KBM-7 (cell line): ENCODE measurements around the gene UGT1A5.
"Not testable (repeated sequence)": the region's sequence is repeated elsewhere in the genome, so short reads cannot be mapped to it uniquely, and the experiment has no call there.

Experiments used
- DNase-seq: peaks from one replicate; pipeline ENCODE4 v3.0.0-alpha.2; 2015
- in situ Hi-C: fragments of 300-500 bp; cut with MboI; formaldehyde crosslinking; loops from 2 replicates; pipeline ENCODE4 v1.14.3; 2020; ENCODE audit warnings: low sequenced_read_pairs, low pct_unique_long_range_greater_than_20kb, mixed read lengths

The UGT1A5 gene

DNA sequence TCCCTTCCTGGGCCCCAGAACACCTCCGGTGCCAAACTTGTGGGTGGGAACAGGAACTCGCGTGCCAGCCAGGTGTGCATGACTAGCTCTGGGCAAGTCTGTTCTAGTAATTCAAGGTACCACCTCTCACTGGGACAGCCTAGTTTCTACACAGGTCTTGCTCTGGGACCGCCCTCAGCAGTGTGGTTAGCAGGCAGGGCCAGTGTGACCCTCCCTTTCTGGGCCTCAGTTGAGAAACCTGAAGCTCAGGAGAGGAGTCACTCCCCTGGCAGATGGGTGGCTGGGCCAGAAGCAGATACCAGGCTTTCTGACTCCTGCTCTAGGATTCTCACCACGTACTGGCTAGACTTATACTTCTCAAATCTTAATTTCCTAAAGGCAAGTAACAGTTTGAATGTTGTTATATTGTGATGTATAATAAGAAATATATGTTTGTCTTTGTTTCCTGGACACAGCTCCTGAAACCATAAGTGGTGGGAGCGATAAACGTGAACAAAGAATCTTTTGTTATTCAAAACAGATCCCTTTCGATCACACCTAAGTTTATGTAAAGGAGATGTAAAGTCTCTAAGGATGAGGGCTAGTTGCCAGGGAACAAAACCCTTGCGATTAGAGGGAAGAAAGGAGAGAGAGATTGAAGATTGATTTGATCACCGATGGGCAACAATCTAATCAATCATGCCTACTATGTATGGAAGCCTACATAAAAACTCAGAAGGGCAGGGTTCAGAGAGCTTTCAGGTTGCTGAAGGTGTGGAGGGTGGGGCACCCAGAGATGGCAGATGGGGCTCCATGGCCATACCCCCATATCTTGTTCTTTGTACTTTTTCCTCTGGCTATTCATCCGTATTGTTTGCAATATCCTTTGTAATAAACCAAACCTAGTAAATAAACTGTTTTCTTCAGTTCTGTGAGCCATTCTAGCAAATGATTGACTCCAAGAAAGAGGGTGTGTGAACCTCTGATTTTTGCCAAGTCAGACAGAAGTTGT lies 21.0 kb upstream of the UGT1A5 start:
- no peak for DNase-seq
- in situ Hi-C loops: no loop called here

DNA sequence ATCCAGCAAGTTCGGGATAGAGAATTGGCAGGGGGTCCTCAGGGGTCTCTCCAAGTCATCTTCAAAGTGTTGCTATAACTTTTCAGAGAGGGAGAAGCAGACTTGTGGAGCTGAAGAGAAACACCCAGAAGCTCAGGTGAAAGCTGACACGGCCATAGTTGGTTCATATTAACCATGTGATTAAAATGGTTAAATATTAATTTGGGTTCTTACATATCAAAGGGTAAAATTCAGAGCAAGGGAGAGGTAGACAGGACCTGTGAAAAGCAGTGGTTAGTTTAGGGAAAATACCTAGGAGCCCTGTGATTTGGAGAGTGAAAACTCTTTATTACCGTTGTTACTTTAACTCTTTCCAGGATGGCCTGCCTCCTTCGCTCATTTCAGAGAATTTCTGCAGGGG lies 20.1 kb upstream of the UGT1A5 start, which contains the start of gene UGT1A6:
Gene UGT1A6 (plus strand): TSS at position 243 of the 400 bp plus-strand sequence. CDS start 115 bp downstream, at position 358.
- DNase-seq: no peak
- in situ Hi-C loops: no loop called here

DNA sequence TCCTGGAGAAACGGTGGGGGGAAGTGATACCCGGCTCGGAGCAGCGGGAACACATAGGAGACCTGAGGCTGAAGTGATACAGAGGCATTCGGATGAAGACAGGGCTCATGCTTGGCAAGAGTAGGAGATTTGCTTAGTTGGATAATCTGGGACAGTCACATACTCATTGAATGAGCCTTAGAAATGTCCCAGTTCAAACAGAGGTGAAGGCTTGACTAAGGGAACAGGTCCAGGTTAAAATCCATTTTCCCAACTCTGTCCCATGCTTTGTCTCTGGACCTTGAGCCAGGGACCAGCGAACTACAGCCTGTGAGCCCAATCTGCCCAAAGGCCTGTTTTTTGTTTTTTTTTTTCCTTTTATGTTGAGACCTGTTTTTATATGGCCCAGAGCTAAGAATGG lies 18.7 kb upstream of the UGT1A5 start:
- in situ Hi-C loops: no loop called here
- no peak for DNase-seq

DNA sequence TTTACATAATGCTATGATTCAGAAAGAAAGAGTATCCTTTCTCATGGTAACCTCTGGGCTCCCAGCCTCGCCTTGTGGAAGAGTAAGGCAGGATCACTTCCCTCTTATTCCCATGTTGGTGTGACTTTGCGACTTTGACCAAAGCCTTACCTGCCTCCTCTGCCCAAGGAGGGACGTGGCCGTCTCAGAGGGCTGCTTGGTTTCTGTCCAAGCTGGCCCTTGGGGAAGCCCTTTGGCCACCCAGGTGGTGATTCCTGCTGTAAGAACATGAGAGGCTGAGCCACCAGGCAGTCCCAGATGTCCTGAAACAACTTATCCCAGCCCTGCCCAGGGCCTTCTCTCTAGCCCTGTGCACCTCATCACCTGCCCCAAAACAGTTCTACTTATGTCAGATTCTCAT lies 14.0 kb upstream of the UGT1A5 start:
- in situ Hi-C loops: no loop called here
- no peak for DNase-seq

DNA sequence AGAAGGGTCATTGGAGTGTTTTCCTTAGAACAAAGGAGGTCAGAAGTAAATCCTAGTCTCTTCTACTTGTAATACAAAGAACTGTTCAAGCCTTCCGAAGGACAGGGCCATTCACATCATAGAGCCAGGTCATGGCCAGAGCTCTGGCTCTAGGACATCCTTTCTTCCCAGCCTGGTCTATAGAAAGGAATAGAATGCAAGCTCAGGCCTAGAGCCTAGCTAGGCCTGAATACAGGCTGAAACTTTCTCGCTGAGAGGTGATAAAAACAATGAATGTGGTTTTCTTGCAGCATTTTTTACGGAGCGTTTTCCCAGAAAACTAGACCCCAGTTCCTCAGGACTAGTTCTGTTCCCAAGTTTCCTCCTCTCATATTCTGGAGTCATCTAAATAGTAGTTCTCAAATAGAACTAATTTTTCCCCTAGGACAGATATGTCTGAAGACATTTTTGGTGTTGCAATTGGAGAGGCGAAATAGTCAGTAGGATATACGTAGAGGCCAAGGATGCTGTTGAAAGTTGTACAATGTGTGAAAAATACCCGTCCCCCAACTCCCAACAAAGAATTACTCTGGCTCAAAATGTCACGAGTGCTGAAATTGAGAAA lies 13.2 kb upstream of the UGT1A5 start:
- in situ Hi-C loops: no loop called here

DNA sequence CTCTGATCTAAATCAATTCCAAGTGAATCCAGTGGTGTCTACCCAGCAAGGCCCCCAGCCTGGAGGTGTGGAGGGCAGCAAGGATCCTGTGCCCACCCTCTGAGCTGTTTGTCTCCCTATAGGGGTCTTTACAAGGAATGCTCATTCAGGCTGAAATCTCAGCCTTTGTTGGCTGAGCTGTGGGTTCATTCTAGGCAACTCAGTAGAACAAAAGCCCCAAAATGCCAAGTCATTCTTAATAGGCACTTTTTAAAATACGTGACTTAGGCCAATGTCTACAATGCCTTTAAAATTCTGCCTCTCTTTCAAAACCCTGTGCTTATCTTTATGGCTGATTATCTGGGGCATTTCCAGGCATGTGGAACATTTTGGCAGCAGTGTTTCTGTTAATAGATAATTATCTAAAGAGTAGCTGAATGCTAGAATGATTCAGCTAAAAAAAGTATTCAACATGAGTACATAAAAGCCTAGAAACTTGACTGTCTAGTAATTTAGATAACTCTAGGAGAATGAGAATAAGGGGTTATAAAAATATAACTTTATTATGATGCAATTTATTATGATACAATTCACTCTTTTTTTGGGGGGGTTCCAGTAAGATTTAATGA lies 12.6 kb upstream of the UGT1A5 start:
- in situ Hi-C loops: no loop called here

More for the DNA sequence above, 13.2 kb upstream of the UGT1A5 start:
- DNase-seq: no peak

DNA sequence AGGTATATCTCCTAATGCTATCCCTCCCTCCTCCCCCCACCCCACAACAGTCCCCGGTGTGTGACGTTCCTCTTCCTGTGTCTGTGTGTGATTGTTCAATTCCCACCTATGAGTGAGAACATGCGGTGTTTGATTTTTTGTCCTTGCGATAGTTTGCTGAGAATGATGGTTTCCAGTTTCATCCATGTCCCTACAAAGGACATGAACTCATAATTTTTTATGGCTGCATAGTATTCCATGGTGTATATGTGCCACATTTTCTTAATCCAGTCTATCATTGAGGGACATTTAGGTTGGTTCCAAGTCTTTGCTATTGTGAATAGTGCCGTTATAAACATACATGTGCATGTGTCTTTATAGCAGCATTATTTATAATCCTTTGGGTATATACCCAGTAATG lies 11.9 kb upstream of the UGT1A5 start:
- in situ Hi-C loops: not testable (repeated sequence)

More for the DNA sequence above, 12.6 kb upstream of the UGT1A5 start:
- DNase-seq: peak; percentile 4

DNA sequence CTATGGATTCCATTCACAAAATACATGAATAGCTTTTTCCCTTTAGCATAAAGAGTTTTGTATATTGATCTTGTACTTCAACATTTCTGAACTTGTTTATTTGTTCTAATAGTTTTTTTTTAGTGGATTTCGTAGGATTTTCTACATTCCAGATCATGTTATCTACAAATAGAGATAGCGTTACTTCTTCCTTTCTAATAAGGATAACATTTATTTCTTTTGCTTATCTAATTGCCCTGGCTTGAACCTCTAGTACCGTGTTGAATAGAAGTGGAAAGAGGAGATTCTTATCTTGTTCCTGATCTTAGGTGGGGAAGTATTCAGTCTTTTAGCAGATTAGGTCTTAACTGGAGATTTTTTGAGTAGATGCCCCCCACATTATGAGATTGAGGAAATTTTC lies 10.5 kb upstream of the UGT1A5 start:
- in situ Hi-C loops: no loop called here
- DNase-seq: no peak

More for the DNA sequence above, 11.9 kb upstream of the UGT1A5 start:
- DNase-seq: not testable (repeated sequence)

DNA sequence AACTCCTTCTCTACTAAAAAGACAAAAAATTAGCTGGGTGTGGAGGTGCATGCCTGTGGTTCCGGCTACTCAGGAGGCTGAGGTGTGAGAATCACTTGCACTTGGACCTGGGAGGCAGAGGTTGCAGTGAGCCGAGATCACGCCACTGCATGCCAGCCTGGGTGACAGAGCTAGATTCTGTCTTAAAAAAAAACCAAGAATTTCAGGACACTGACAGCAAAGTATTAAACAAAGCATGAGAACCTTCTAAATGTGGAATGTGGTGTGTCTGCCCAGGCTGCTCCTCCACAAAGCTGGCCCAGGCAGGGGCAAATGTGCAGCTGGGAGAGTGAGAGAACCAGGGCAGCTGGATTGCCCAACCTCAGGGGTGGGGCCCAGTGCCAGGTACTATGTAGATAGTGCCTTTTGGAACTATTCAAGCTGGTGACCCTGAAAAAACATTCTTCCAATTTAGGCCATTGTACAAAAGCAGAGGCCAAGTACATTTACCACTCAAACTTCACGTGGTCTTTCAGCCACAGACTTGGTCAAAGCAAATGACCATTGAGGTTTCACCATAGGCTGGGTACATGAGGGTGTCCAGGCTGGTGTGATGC lies 6.7 kb upstream of the UGT1A5 start:
- in situ Hi-C loops: no loop called here
- no peak for DNase-seq

DNA sequence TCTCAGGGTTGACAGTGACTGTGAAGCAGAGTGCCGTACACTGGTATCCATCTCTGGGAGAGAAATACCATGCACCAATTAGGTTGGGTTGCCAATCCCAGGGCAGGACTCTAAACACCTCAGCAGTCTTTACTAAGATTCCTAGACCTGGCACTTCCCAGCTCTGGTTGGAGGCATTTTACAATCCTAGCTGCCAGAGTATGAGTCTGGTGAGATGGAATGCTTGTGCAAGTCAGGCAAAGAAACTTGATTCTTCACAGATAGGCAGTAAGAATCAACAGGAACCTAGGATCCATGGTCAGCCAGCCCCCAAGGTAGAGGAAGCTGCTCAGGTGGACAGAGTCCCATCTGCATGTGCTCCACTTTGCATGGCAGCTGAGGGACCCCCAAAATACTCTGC lies 6.0 kb upstream of the UGT1A5 start:
- in situ Hi-C loops: no loop called here
- no peak for DNase-seq

DNA sequence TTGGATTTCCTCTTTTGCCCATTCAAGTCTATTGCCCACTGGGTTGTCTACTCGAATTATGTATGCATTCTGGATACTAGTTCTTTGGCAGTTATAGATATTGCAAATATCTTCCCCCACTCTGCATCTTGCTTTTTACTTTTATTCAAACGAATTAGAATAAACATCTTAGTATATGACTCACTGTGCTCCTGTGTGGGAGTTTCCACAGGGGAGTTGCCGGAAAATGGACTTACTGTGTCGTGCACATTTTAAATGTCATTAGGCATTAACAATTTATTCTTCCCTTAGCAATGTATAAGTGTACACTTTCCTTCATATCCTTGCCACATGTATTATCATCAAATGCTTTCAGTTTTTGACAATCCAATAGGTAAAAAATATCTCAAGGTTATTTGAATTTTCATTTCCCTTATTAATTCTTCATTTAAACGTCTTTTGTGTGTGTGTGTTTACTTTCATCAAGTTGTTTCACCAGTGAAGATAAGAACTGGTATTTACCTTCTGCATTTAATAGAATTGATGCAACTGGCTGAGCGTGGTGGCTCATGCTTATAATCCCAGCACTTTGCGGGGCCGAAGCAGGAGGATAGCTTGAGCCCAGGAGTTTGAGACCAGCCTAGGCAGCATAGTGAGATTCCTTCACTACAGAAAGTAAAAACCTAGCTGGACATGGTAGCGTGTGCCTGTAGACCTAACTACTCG lies 4.6 kb upstream of the UGT1A5 start:
- DNase-seq: no peak
- in situ Hi-C loops: no loop called here

DNA sequence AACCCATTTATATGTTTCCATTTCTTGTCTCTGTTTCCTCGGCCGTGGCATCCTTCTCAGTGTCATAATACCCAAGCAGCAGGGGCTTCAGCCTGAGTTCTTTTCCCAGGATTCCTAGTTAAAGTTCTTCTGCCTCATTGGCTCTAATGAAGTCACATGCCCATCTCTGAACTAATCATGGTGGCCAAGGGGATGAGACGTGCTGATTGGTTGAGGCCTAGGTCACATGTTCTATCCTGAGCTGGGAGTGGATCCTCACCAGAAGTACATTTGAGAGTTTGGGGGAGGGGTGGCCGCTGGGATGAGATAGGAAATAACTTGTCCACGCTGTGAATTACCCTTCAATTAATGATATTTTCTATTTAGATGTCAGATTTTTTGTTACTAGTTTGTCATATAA lies 3.8 kb upstream of the UGT1A5 start:
- no peak for DNase-seq
- in situ Hi-C loops: no loop called here

DNA sequence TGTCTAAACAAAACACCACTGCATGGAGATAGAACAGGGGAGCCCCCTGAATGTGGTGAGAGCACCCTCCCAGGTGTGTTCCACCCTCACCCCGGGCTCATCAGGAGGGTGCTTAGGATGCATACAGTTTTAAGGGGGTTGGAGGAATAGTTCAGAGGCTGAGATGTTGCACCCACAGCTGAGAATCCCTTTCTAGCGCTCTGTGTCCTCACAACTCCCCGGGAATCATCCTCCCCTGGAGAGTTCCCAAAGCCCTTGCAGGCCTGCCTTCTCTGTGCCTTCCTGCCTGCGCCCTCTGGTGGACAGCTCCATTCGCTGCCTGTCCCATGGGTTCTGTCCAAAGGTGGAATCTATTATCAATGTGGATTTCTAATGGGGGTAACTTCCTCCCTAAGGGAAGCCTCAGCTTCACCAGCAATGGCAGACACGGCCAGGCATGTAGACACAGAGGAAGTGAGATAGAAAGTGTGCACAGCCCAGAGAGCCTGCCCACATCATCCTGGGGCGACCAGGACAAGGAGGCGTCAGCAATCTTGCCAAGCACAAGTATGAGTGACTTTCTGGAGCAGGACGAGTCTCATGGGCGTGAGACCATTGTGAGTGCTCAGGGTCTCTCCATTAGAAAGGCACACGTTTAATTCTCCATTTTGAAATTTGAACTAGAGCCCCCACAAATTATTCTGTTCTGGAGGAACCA lies 1.2 kb upstream of the UGT1A5 start:
- DNase-seq: peak; percentile 67
- in situ Hi-C loops: no loop called here

DNA sequence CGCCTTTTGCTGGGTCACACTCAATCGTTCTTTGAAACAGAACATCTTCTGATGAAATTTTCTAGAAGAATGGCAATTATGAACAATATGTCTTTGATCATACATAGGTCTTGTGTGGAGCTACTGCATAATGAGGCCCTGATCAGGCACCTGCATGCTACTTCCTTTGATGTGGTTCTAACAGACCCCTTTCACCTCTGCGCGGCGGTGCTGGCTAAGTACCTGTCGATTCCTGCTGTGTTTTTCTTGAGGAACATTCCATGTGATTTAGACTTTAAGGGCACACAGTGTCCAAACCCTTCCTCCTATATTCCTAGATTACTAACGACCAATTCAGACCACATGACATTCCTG lies 532 bp downstream of the UGT1A5 start:
- no peak for DNase-seq
- in situ Hi-C loops: no loop called here

DNA sequence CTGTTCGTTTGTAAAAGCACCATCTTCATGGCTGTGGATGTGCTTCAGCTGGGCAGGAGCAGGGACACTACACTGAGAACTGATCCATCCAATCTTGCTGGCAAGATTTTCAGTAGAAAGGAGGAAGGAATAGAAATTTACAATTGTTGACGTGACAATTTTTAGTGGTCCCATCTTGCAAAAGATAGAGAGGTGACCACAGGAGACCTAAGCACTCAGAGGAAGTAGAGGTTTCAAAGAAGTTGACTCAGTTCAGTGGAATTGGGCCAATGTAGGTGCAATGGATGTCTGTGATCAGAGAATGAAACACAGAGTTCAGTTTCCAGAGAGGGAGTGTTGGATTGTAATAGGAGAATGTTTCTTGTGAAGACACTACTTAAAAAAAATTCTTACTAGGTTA lies 1.4 kb downstream of the UGT1A5 start:
- in situ Hi-C loops: no loop called here
- DNase-seq: no peak

DNA sequence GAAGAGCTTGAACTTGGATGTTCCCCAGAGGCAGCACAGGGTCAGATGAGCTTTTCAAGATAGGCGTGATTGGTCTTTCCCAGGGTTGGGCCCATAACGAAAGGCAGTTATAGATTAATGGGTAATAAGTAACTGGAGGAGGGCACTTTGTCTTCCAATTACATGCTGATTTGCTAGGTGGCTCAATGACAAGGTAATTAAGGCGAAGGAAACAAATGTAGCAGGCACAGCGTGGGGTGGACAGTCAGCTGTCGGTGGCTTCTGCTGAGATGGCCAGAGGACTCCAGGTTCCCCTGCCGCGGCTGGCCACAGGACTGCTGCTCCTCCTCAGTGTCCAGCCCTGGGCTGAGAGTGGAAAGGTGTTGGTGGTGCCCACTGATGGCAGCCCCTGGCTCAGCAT lies 5.8 kb downstream of the UGT1A5 start, which contains the start of gene UGT1A4:
Gene UGT1A4 (plus strand): TSS at position 185 of the 400 bp plus-strand sequence. CDS start 85 bp downstream, at position 270.
- in situ Hi-C loops: no loop called here
- no peak for DNase-seq

DNA sequence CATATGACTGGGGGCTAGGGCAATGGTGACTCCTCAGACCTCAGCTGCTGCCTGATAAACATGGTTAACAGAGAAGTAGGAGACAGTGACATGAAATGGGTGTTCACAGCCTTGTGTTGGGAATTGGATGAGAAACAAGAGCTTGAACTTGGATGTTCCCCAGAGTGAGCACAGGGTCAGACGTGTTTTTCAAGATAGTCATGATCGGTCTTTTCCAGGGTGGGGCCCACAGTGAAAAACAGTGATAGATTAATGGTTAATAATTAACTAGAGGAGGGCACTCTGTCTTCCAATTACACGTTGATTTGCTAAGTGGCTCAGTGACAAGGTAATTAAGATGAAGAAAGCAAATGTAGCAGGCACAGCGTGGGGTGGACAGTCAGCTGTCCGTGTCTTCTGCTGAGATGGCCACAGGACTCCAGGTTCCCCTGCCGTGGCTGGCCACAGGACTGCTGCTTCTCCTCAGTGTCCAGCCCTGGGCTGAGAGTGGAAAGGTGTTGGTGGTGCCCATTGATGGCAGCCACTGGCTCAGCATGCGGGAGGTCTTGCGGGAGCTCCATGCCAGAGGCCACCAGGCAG lies 16.1 kb downstream of the UGT1A5 start, which contains the start of gene UGT1A3:
Gene UGT1A3 (plus strand): TSS at position 320 of the 579 bp plus-strand sequence. CDS start 85 bp downstream, at position 405.
- DNase-seq: no peak
- in situ Hi-C loops: no loop called here
